WTC11 (cell line): ENCODE results near the gene CFAP300. TPM values are rescaled to one million over a fixed set of nuclear protein-coding genes. Genes with fewer than 3 reads are reported as not detected.
A peak's percentile ranks its signal among the peaks of the same experiment; 100 is the strongest.

ENCODE experiments used
- ATAC-seq: fragments of 200-7000 bp; cut with Tn5 transposase; 2 replicates; pipeline ENCODE4 v1.10.0; 2021; ENCODE audit warnings: mild to moderate bottlenecking, moderate library complexity
- CTCF ChIA-PET: fragments of 300-600 bp; sonication (Branson Sonifier 250); formaldehyde crosslinking; loops from one replicate; lab custom pipeline; 2021; ENCODE audit warnings: antibody characterized with exemption; lab: Charles Lee
- POLR2A ChIA-PET: fragments of 350-600 bp; sonication (Branson Sonifier 250); formaldehyde crosslinking; loops from one replicate; lab custom pipeline; 2021; ENCODE audit warnings: antibody characterized with exemption; lab: Charles Lee
- DNase-seq: peaks from one replicate; pipeline ENCODE4 v3.0.0; 2021; ENCODE audit warnings: low spot score
- H3K27ac Mint-ChIP-seq: 2 replicates; pipeline ENCODE4 v1.8.0; 2021; ENCODE audit warnings: mixed read lengths
- H3K27me3 Mint-ChIP-seq: 2 replicates; pipeline ENCODE4 v1.8.0; 2021; ENCODE audit warnings: low read depth, mild to moderate bottlenecking, moderate library complexity, mixed read lengths
- H3K36me3 Mint-ChIP-seq: 2 replicates; pipeline ENCODE4 v1.8.0; 2021; ENCODE audit warnings: mixed read lengths
- H3K4me1 Mint-ChIP-seq: 2 replicates; pipeline ENCODE4 v1.8.0; 2022; ENCODE audit warnings: mixed read lengths
- H3K4me3 Mint-ChIP-seq: 2 replicates; pipeline ENCODE4 v1.8.0; 2021; ENCODE audit warnings: mild to moderate bottlenecking, moderate library complexity, mixed read lengths
- H3K9me3 Mint-ChIP-seq: 2 replicates; pipeline ENCODE4 v1.8.0; 2021; ENCODE audit warnings: mixed read lengths
- CREM ChIP-seq: sonication (generic); formaldehyde crosslinking; IDR thresholded peaks from 2 replicates; pipeline ENCODE4 v1.8.1; 2022; ENCODE audit warnings: mild to moderate bottlenecking, missing genetic modification reagents, moderate library complexity
- ESRRA ChIP-seq: sonication (generic); formaldehyde crosslinking; IDR thresholded peaks from 2 replicates; pipeline ENCODE4 v1.8.1; 2022; ENCODE audit warnings: mild to moderate bottlenecking, missing genetic modification reagents, borderline replicate concordance
- FOXP1 ChIP-seq: sonication (generic); formaldehyde crosslinking; IDR thresholded peaks from 2 replicates; pipeline ENCODE4 v1.8.0; 2022; ENCODE audit warnings: missing genetic modification reagents, mild to moderate bottlenecking, moderate library complexity, borderline replicate concordance
- GABPB1 ChIP-seq: sonication (generic); formaldehyde crosslinking; IDR thresholded peaks from 2 replicates; pipeline ENCODE4 v1.8.1; 2023; ENCODE audit warnings: mild to moderate bottlenecking, missing genetic modification reagents
- KAT7 ChIP-seq: sonication (generic); formaldehyde crosslinking; IDR thresholded peaks from 2 replicates; pipeline ENCODE4 v1.8.1; 2023; ENCODE audit warnings: missing genetic modification reagents, mild to moderate bottlenecking, borderline replicate concordance
- NFATC4 ChIP-seq: fragments of 250-450 bp; sonication (Bioruptor Pico); IDR thresholded peaks from 2 replicates; pipeline ENCODE4 v1.9.0; 2021; ENCODE audit warnings: mild to moderate bottlenecking
- NR1H2 ChIP-seq: sonication (generic); formaldehyde crosslinking; IDR thresholded peaks from 2 replicates; pipeline ENCODE4 v1.9.0; 2021; ENCODE audit warnings: mild to moderate bottlenecking, moderate library complexity, missing genetic modification reagents
- PRDM15 ChIP-seq: sonication (generic); formaldehyde crosslinking; IDR thresholded peaks from 2 replicates; pipeline ENCODE4 v1.8.0; 2022; ENCODE audit warnings: missing genetic modification reagents
- PRRX2 ChIP-seq: fragments of 250-450 bp; sonication (Bioruptor Pico); IDR thresholded peaks from 2 replicates; pipeline ENCODE4 v1.8.0; 2021; ENCODE audit warnings: mild to moderate bottlenecking
- ZBTB21 ChIP-seq: sonication (generic); formaldehyde crosslinking; IDR thresholded peaks from 2 replicates; pipeline ENCODE4 v1.8.1; 2023; ENCODE audit warnings: mild to moderate bottlenecking, missing genetic modification reagents, borderline replicate concordance
- ZBTB43 ChIP-seq: sonication (generic); formaldehyde crosslinking; IDR thresholded peaks from 2 replicates; pipeline ENCODE4 v1.8.1; 2023; ENCODE audit warnings: mild to moderate bottlenecking, missing genetic modification reagents
- ZNF121 ChIP-seq: sonication (generic); formaldehyde crosslinking; IDR thresholded peaks from 2 replicates; pipeline ENCODE4 v1.8.0; 2023; ENCODE audit warnings: missing genetic modification reagents
- ZNF281 ChIP-seq: sonication (generic); formaldehyde crosslinking; IDR thresholded peaks from 2 replicates; pipeline ENCODE4 v1.8.0; 2023; ENCODE audit warnings: mild to moderate bottlenecking, missing genetic modification reagents
- ZNF317 ChIP-seq: sonication (generic); formaldehyde crosslinking; IDR thresholded peaks from 2 replicates; pipeline ENCODE4 v1.8.1; 2023; ENCODE audit warnings: low read depth, mild to moderate bottlenecking, moderate library complexity, missing genetic modification reagents, borderline replicate concordance
- ZNF416 ChIP-seq: fragments of 250-450 bp; sonication (Bioruptor Pico); IDR thresholded peaks from 2 replicates; pipeline ENCODE4 v1.9.0; 2021; ENCODE audit warnings: mild to moderate bottlenecking, inconsistent platforms
- ZNF671 ChIP-seq: fragments of 250-450 bp; sonication (Bioruptor Pico); IDR thresholded peaks from 2 replicates; pipeline ENCODE4 v1.8.0; 2021; ENCODE audit warnings: mild to moderate bottlenecking
- total RNA-seq: library from RNA; stranded (reverse); gene quantifications from 3 replicates; pipeline ENCODE4 v1.2.3, GENCODE V29; 2021
- TF ChIP-seq, protein P1 (sequence below): sonication (generic); formaldehyde crosslinking; IDR thresholded peaks from 2 replicates; pipeline ENCODE4 v1.8.1; 2022; ENCODE audit warnings: low read depth, mild to moderate bottlenecking, moderate library complexity, missing genetic modification reagents, borderline replicate concordance
- TF ChIP-seq, protein P2 (sequence below): sonication (generic); formaldehyde crosslinking; IDR thresholded peaks from 2 replicates; pipeline ENCODE4 v1.8.0; 2022; ENCODE audit warnings: mild to moderate bottlenecking, missing genetic modification reagents
- TF ChIP-seq, protein P3 (sequence below): sonication (generic); formaldehyde crosslinking; conservative IDR thresholded peaks from 2 replicates; pipeline ENCODE4 v1.8.1; 2023; ENCODE audit warnings: mild to moderate bottlenecking, low read depth, missing genetic modification reagents, moderate library complexity
- TF ChIP-seq, protein P4 (sequence below): sonication (generic); formaldehyde crosslinking; IDR thresholded peaks from 2 replicates; pipeline ENCODE4 v1.8.1; 2022; ENCODE audit warnings: missing genetic modification reagents, borderline replicate concordance
- TF ChIP-seq, protein P5 (sequence below): fragments of 250-450 bp; sonication (Bioruptor Pico); IDR thresholded peaks from 2 replicates; pipeline ENCODE4 v1.9.0; 2021; ENCODE audit warnings: moderate library complexity, mild to moderate bottlenecking, inconsistent platforms, borderline replicate concordance

The CFAP300 gene
- total RNA-seq, 1 experiment from 2014 or later = 1.1 TPM

DNA sequence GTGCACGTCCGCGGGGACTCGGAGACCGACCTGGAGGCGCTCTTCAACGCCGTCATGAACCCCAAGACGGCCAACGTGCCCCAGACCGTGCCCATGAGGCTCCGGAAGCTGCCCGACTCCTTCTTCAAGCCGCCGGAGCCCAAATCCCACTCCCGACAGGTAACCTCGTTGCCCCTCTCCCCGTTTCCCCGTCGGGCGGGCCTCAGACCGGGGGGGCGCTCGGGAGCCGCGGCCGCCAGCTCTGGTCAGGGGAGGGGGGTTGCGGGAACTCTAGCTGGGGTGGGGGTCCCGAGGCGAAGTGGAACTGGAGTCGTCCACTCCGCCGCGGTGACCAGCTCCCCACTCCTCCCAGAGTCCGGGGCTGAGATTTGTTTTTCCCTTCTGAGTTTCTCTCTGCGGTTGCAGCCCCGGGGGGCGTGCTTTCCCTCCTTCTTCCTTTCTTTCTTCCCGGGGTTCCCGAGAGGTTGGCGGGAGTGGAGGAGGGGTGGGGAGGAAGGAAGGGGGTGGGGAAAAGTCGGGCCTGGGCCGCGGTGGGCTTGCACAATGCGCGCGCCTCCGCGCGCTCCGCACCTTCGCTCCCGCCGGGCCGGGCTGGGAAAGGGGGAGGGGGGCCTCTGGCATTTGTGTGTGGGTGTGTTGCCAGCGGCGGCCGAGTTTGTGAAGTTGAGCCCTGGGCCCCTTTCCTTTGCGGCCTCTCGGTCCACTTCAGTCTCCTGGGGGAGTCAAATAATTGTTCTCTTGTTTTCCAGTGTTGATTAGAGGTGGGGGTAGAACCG lies 64.0 kb downstream of the CFAP300 start:
- H3K27ac Mint-ChIP-seq = peak overlapping the region; percentile 99
- POLR2A ChIA-PET = interaction anchor here (0.7 to 1.0 kb wide), 4 partner anchors 63 to 159 kb away, joined by 3 to 5 read pairs (median 3); no protein-coding TSS in a partner anchor
- CTCF ChIA-PET = interaction anchor here (0.9 kb wide), 1 partner anchor 158 kb away, joined by 5 read pairs; no protein-coding TSS in a partner anchor
- TF ChIP-seq ZNF281 (CRISPR knock-in tag) (0 out of 2 replicates have a peak, but pooled peaks have one; percentile 58), ZNF121 (CRISPR knock-in tag) (no peak), ZBTB43 (CRISPR knock-in tag) (no peak), NR1H2 (CRISPR knock-in tag) (no peak), KAT7 (0 out of 2 replicates have a peak, but pooled peaks have one; percentile 12), ESRRA (no peak), ZBTB21 (CRISPR knock-in tag) (no peak), PRRX2 (CRISPR knock-in tag) (no peak), CREM (CRISPR knock-in tag) (0 out of 2 replicates have a peak, but pooled peaks have one; percentile 9), ZNF671 (CRISPR knock-in tag) (no peak), ZNF416 (CRISPR knock-in tag) (no peak), NFATC4 (CRISPR knock-in tag) (no peak), GABPB1 (CRISPR knock-in tag) (no peak; the same call in 1 of the 2 replicates), ZNF317 (0 out of 2 replicates have a peak, but pooled peaks have one; percentile 8), PRDM15 (CRISPR knock-in tag) (peak; percentile 59), FOXP1 (CRISPR knock-in tag) (no peak)
- TF ChIP-seq, protein P1, sequence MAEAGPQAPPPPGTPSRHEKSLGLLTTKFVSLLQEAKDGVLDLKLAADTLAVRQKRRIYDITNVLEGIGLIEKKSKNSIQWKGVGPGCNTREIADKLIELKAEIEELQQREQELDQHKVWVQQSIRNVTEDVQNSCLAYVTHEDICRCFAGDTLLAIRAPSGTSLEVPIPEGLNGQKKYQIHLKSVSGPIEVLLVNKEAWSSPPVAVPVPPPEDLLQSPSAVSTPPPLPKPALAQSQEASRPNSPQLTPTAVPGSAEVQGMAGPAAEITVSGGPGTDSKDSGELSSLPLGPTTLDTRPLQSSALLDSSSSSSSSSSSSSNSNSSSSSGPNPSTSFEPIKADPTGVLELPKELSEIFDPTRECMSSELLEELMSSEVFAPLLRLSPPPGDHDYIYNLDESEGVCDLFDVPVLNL = 0 out of 2 replicates have a peak, but pooled peaks have one; percentile 27
- TF ChIP-seq, protein P2, sequence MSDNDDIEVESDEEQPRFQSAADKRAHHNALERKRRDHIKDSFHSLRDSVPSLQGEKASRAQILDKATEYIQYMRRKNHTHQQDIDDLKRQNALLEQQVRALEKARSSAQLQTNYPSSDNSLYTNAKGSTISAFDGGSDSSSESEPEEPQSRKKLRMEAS (CRISPR knock-in tag) = no peak
- TF ChIP-seq, protein P3, sequence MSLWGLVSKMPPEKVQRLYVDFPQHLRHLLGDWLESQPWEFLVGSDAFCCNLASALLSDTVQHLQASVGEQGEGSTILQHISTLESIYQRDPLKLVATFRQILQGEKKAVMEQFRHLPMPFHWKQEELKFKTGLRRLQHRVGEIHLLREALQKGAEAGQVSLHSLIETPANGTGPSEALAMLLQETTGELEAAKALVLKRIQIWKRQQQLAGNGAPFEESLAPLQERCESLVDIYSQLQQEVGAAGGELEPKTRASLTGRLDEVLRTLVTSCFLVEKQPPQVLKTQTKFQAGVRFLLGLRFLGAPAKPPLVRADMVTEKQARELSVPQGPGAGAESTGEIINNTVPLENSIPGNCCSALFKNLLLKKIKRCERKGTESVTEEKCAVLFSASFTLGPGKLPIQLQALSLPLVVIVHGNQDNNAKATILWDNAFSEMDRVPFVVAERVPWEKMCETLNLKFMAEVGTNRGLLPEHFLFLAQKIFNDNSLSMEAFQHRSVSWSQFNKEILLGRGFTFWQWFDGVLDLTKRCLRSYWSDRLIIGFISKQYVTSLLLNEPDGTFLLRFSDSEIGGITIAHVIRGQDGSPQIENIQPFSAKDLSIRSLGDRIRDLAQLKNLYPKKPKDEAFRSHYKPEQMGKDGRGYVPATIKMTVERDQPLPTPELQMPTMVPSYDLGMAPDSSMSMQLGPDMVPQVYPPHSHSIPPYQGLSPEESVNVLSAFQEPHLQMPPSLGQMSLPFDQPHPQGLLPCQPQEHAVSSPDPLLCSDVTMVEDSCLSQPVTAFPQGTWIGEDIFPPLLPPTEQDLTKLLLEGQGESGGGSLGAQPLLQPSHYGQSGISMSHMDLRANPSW (CRISPR knock-in tag) = no peak
- TF ChIP-seq, protein P4, sequence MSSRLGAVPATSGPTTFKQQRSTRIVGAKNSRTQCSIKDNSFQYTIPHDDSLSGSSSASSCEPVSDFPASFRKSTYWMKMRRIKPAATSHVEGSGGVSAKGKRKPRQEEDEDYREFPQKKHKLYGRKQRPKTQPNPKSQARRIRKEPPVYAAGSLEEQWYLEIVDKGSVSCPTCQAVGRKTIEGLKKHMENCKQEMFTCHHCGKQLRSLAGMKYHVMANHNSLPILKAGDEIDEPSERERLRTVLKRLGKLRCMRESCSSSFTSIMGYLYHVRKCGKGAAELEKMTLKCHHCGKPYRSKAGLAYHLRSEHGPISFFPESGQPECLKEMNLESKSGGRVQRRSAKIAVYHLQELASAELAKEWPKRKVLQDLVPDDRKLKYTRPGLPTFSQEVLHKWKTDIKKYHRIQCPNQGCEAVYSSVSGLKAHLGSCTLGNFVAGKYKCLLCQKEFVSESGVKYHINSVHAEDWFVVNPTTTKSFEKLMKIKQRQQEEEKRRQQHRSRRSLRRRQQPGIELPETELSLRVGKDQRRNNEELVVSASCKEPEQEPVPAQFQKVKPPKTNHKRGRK = no peak
- TF ChIP-seq, protein P5, sequence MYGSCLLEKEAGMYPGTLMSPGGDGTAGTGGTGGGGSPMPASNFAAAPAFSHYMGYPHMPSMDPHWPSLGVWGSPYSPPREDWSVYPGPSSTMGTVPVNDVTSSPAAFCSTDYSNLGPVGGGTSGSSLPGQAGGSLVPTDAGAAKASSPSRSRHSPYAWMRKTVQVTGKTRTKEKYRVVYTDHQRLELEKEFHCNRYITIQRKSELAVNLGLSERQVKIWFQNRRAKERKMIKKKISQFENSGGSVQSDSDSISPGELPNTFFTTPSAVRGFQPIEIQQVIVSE = no peak

More for the DNA sequence above, 64.0 kb downstream of the CFAP300 start:
- Mint-ChIP-seq H3K9me3 (peaks cover 3% of the 10 kb centered on the region; the same call in 1 of the 2 replicates), H3K4me1 (peaks cover 48% of the 10 kb centered on the region), H3K36me3 (no peaks in the 10 kb centered on the region; the same call in none of the 2 replicates), H3K4me3 (peak overlapping the region; percentile 92), H3K27me3 (no peaks in the 10 kb centered on the region)
- ATAC-seq (peak; percentile 65), DNase-seq (peak; percentile 91)
